ENCODE results near the gene BAG5.

Gene BAG5

GRCh38 chr14:103522649-103523574 is 39.5 kb downstream of the BAG5 start, which contains the start of gene CKB:
Gene CKB, minus strand, starts transcription at chr14:103522830. Its CDS starts 337 bp downstream, at chr14:103522493.
- TF ChIP-seq GATA1 (IDR thresholded peaks at IDR 0.05; ENCODE audit: low read depth, low read length) = no peak
- peak; percentile 10 for TF ChIP-seq POLR2A (IDR thresholded peaks at IDR 0.05; ENCODE audit: low read length)

GRCh38 chr14:103521951-103522563 is 40.4 kb downstream of the BAG5 start:
- TF ChIP-seq POLR2A (IDR thresholded peaks at IDR 0.05; ENCODE audit: low read length) (no peak), GATA1 (IDR thresholded peaks at IDR 0.05; ENCODE audit: low read depth, low read length) (no peak)
- peak; percentile 56 to 63 for DNase-seq

More at GRCh38 chr14:103522649-103523574, 39.5 kb downstream of the BAG5 start, which contains the start of gene CKB:
- peak; percentile 61 to 64 for DNase-seq

- DNase-seq = peak in 1 of 2 experiments; percentile 81
- TF ChIP-seq POLR2A (IDR thresholded peaks at IDR 0.05; ENCODE audit: low read length) (no peak), GATA1 (IDR thresholded peaks at IDR 0.05; ENCODE audit: low read depth, low read length) (no peak)
Measured at GRCh38 chr14:103521438-103521950, 41.0 kb downstream of the BAG5 start.

- TF ChIP-seq GATA1 (IDR thresholded peaks at IDR 0.05; ENCODE audit: low read depth, low read length) = no peak
- peak; percentile 23 for TF ChIP-seq POLR2A (IDR thresholded peaks at IDR 0.05; ENCODE audit: low read length)
- DNase-seq = peak; percentile 86 to 92
Measured at GRCh38 chr14:103520657-103521437, 41.6 kb downstream of the BAG5 start.

- no peak for DNase-seq
- no peak for TF ChIP-seq POLR2A (IDR thresholded peaks at IDR 0.05; ENCODE audit: low read length)
- no peak for TF ChIP-seq GATA1 (IDR thresholded peaks at IDR 0.05; ENCODE audit: low read depth, low read length)
Measured at GRCh38 chr14:103520269-103520656, 42.2 kb downstream of the BAG5 start.

- no peak for DNase-seq
- TF ChIP-seq GATA1 (IDR thresholded peaks at IDR 0.05; ENCODE audit: low read depth, low read length) (no peak), POLR2A (IDR thresholded peaks at IDR 0.05; ENCODE audit: low read length) (no peak)
Measured at GRCh38 chr14:103519837-103520212, 42.6 kb downstream of the BAG5 start.

- TF ChIP-seq GATA1 (IDR thresholded peaks at IDR 0.05; ENCODE audit: low read depth, low read length) = no peak
- TF ChIP-seq POLR2A (IDR thresholded peaks at IDR 0.05; ENCODE audit: low read length) = no peak
- peak; percentile 41 to 53 for DNase-seq
Measured at GRCh38 chr14:103519043-103519836, 43.2 kb downstream of the BAG5 start.

- DNase-seq = peak; percentile 53 to 71
- TF ChIP-seq POLR2A (IDR thresholded peaks at IDR 0.05; ENCODE audit: low read length) = no peak
Measured at GRCh38 chr14:103518422-103519042, 43.9 kb downstream of the BAG5 start.

- TF ChIP-seq POLR2A (IDR thresholded peaks at IDR 0.05; ENCODE audit: low read length) = no peak
- no peak for TF ChIP-seq GATA1 (IDR thresholded peaks at IDR 0.05; ENCODE audit: low read depth, low read length)
Measured at GRCh38 chr14:103517721-103518421, 44.6 kb downstream of the BAG5 start.

GRCh38 chr14:103517174-103517566 is 45.3 kb downstream of the BAG5 start:
- TF ChIP-seq GATA1 (IDR thresholded peaks at IDR 0.05; ENCODE audit: low read depth, low read length) (no peak), POLR2A (IDR thresholded peaks at IDR 0.05; ENCODE audit: low read length) (no peak)
- DNase-seq = no peak

More at GRCh38 chr14:103517721-103518421, 44.6 kb downstream of the BAG5 start:
- DNase-seq = no peak

- DNase-seq = no peak
Measured at GRCh38 chr14:103516426-103517173, 45.9 kb downstream of the BAG5 start.

More at GRCh38 chr14:103516426-103517173, 45.9 kb downstream of the BAG5 start:
- TF ChIP-seq GATA1 (IDR thresholded peaks at IDR 0.05; ENCODE audit: low read depth, low read length) (no peak), POLR2A (IDR thresholded peaks at IDR 0.05; ENCODE audit: low read length) (no peak)

All from erythroblast (primary cell).